CD14-positive monocyte (primary cell): Measurements from ENCODE around the gene BCL10. TPM values are rescaled to one million over a fixed set of nuclear protein-coding genes. Genes with fewer than 3 reads are reported as not detected.

Experiments
- DNase-seq, 3 donors: peaks; one replicate each; pipeline ENCODE4 v3.0.0-alpha.2; 2011 to 2022
- H2AFZ ChIP-seq: 2 replicates; pipeline ENCODE4 v1.6.0; 2012; ENCODE audit warnings: mild to moderate bottlenecking, low read depth, low read length, inconsistent platforms; ENCODE audit not compliant: insufficient read depth, poor library complexity, severe bottlenecking
- H3K27ac ChIP-seq, 2 donors: 1 replicate in 1 of 2; 2 replicates in 1 of 2; pipeline ENCODE4 v1.5.1; 2012 to 2013; ENCODE audit warnings: low read length in 2 of 2, control low read depth in 1 of 2, inconsistent platforms in 1 of 2, low read depth in 1 of 2, mild to moderate bottlenecking in 1 of 2
- H3K27me3 ChIP-seq, 2 donors: one replicate each; pipeline versions ENCODE4 v1.6.0 to v1.6.1; 2011 to 2013; ENCODE audit warnings: low read length in 2 of 2; ENCODE audit not compliant: control insufficient read depth in 2 of 2, insufficient read depth in 2 of 2
- H3K36me3 ChIP-seq, 2 donors: replicated peaks in 1 of 2; 1 replicate in 1 of 2; 2 replicates in 1 of 2; pipeline versions ENCODE4 v1.5.1 to v1.6.1; 2012 to 2013; ENCODE audit warnings: low read length in 2 of 2, control low read depth in 1 of 2, inconsistent platforms in 1 of 2, mild to moderate bottlenecking in 1 of 2; ENCODE audit not compliant: insufficient read depth in 2 of 2, control insufficient read depth in 1 of 2
- H3K4me1 ChIP-seq, 2 donors: 1 replicate in 1 of 2; 2 replicates in 1 of 2; pipeline versions ENCODE4 v1.5.1 to v1.6.1; 2012 to 2013; ENCODE audit warnings: low read length in 2 of 2, control low read depth in 1 of 2, inconsistent platforms in 1 of 2, mild to moderate bottlenecking in 1 of 2, moderate library complexity in 1 of 2; ENCODE audit not compliant: insufficient read depth in 2 of 2, control insufficient read depth in 1 of 2
- H3K4me2 ChIP-seq: replicated peaks from 2 replicates; pipeline ENCODE3; 2012; ENCODE audit warnings: low read length, moderate library complexity, mild to moderate bottlenecking; ENCODE audit not compliant: poor library complexity, severe bottlenecking; ENCODE audit errors: extremely low read depth
- H3K4me3 ChIP-seq, 3 experiments: fragments of 200-600 bp in 1 of 3; sonication (generic) in 1 of 3; replicated peaks in 1 of 3; 1 replicate in 2 of 3; 2 replicates in 1 of 3; pipeline ENCODE4 v1.5.1; 2011 to 2013; ENCODE audit warnings: low read length in 3 of 3, mild to moderate bottlenecking in 3 of 3, control low read depth in 2 of 3, low read depth in 2 of 3, inconsistent platforms in 1 of 3, moderate library complexity in 1 of 3
- H3K79me2 ChIP-seq: 2 replicates; pipeline ENCODE4 v1.6.0; 2012; ENCODE audit warnings: mild to moderate bottlenecking, control low read depth, inconsistent platforms, low read length, moderate library complexity; ENCODE audit not compliant: insufficient read depth
- H3K9ac ChIP-seq: 2 replicates; pipeline ENCODE4 v1.6.0; 2017; ENCODE audit warnings: low read length, mild to moderate bottlenecking; ENCODE audit not compliant: insufficient read depth, poor library complexity, severe bottlenecking
- H3K9me3 ChIP-seq, 2 donors: replicated peaks in 1 of 2; 1 replicate in 1 of 2; 2 replicates in 1 of 2; pipeline versions ENCODE4 v1.5.1 to v1.6.1; 2012 to 2013; ENCODE audit warnings: low read length in 2 of 2, control low read depth in 1 of 2; ENCODE audit not compliant: control insufficient read depth in 1 of 2, insufficient read depth in 1 of 2
- H4K20me1 ChIP-seq: 2 replicates; pipeline ENCODE4 v1.6.0; 2012; ENCODE audit warnings: mild to moderate bottlenecking, low read length, control low read depth, moderate library complexity; ENCODE audit not compliant: insufficient read depth
- H3K27ac Mint-ChIP-seq, 7 donors: one replicate each; pipeline ENCODE4 v1.8.0; 2020; ENCODE audit warnings: mild to moderate bottlenecking in 7 of 7, mixed read lengths in 7 of 7, moderate library complexity in 6 of 7, inconsistent platforms in 2 of 7
- H3K27me3 Mint-ChIP-seq, 3 donors: one replicate each; pipeline ENCODE4 v1.8.0; 2021 to 2022; ENCODE audit warnings: low read depth in 3 of 3, mild to moderate bottlenecking in 3 of 3, mixed read lengths in 3 of 3, moderate library complexity in 3 of 3, inconsistent platforms in 1 of 3
- H3K36me3 Mint-ChIP-seq, 2 donors: one replicate each; pipeline ENCODE4 v1.8.0; 2020; ENCODE audit warnings: mixed read lengths in 2 of 2, inconsistent platforms in 1 of 2, mild to moderate bottlenecking in 1 of 2
- H3K4me1 Mint-ChIP-seq: one replicate; pipeline ENCODE4 v1.8.0; 2020; ENCODE audit warnings: mild to moderate bottlenecking, mixed read lengths
- H3K4me3 Mint-ChIP-seq, 2 donors: one replicate each; pipeline ENCODE4 v1.8.0; 2020; ENCODE audit warnings: mild to moderate bottlenecking in 2 of 2, mixed read lengths in 2 of 2, moderate library complexity in 1 of 2
- H3K9me3 Mint-ChIP-seq, 7 donors: one replicate each; pipeline ENCODE4 v1.8.0; 2020 to 2022; ENCODE audit warnings: mixed read lengths in 7 of 7, mild to moderate bottlenecking in 6 of 7, moderate library complexity in 6 of 7, inconsistent platforms in 2 of 7
- CTCF ChIP-seq: fragments of 200-600 bp; IDR thresholded peaks from one replicate; pipeline ENCODE4 v1.8.0; 2022; ENCODE audit warnings: antibody characterized with exemption, mild to moderate bottlenecking
- WGBS: methylation state at CpG from one replicate; pipeline ENCODE4 v1.1.5; 2013; ENCODE audit warnings: missing lambda C conversion rate; ENCODE audit not compliant: insufficient coverage; 5-methylcytosine and 5-hydroxymethylcytosine counted together
- intact Hi-C, 2 donors: fragments of 100-400 bp; cut with micrococcal nuclease; formaldehyde crosslinking; loops; one replicate each; pipeline versions ENCODE4 v1.15.0 to v1.15.1; 2023
- polyA plus RNA-seq, 3 donors: library from polyadenylated mRNA; depleted of rRNA in 1 of 3; unstranded in 2 of 3; stranded (reverse) in 1 of 3; fragments of 300-500 nt in 2 of 3; fragments of >200 nt in 1 of 3; fragmentation: Illumina TruSeq in 2 of 3; gene quantifications; 1 replicate in 2 of 3; 2 replicates in 1 of 3; pipeline ENCODE4 v1.2.3, GENCODE V29; 2012 to 2021

BCL10 gene
- polyA plus RNA-seq, 3 donors: 22.7 to 27.9 (median 26.9) TPM

- Histone ChIP-seq H2AFZ (no peak overlapping the region), H3K9me3 (no peaks in the 10 kb centered on the region), H4K20me1 (no peaks in the 10 kb centered on the region), H3K4me2 (no peak overlapping the region), H3K27ac (no peak overlapping the region), H3K36me3 (no peaks in the 10 kb centered on the region), H3K27me3 (no peaks in the 10 kb centered on the region), H3K9ac (no peak overlapping the region), H3K79me2 (no peaks in the 10 kb centered on the region), H3K4me3 (no peak overlapping the region), H3K4me1 (no peaks in the 10 kb centered on the region)
- H3K4me1 Mint-ChIP-seq: no peaks in the 10 kb centered on the region
- no peak for DNase-seq
- H3K36me3 Mint-ChIP-seq: no peaks in the 10 kb centered on the region
- H3K4me3 Mint-ChIP-seq: no peak overlapping the region
- no peak overlapping the region for H3K27ac Mint-ChIP-seq
- WGBS: no CpG with 5 or more reads among the region's 5 CpGs
- H3K27me3 Mint-ChIP-seq: peaks cover 0 to 5% (median 2%) of the 10 kb centered on the region in 3 donors
- no peak for TF ChIP-seq CTCF
- H3K9me3 Mint-ChIP-seq: peaks cover 0 to 2% (median 0%) of the 10 kb centered on the region in 7 donors
- intact Hi-C loops: no loop called here
Measured at GRCh38 chr1:85225624-85226380, 50.6 kb downstream of the BCL10 start.

DNA sequence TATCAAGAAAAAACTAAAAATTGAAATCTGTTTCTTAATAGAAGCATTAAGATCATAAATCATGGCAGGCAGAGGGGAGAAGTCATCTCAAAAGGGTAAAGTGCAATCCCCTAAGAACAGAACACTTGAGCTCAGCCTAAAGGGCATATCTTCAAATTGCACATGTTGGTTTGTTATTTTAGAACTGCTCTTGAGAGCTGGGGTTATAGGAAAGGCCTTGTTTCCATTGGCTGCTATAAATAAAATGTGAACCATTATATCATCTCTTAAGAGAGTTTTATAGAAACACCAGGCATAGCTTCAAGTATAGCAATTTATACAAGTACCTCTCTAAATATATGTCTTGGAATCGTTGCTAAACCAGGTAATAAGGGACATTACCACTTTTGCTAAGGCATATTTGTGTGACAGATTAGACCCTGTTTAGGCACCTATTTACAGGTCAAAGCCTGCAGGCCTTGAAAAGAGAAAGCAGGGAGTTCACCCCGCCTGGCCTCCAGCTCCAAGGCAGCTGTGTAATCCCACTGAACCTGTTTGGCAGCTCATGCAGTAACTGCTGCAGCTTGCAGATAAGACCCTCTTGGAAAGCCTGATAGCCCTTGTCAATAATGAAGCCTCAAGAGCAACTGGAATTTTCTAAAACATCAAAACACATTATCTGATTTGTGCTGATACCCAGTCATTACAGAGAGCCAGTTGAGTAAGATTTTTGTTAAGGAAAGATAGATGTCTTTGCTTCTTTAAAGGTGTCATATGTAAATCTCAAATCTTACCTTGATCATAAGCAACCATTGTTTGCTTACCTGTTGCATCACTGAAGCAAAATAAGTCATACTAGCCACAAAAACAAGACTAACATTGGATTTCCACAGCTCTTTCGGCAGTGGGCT, 51.5 kb downstream of the BCL10 start:
- Mint-ChIP-seq H3K36me3 (no peaks in the 10 kb centered on the region), H3K27me3 (peaks cover 0 to 5% (median 2%) of the 10 kb centered on the region in 3 donors), H3K4me3 (no peak overlapping the region), H3K27ac (no peak overlapping the region), H3K4me1 (no peaks in the 10 kb centered on the region), H3K9me3 (peaks cover 0 to 2% (median 0%) of the 10 kb centered on the region in 7 donors)
- no peaks in the 10 kb centered on the region for H3K27me3 ChIP-seq
- H3K27ac ChIP-seq: no peak overlapping the region
- H3K4me3 ChIP-seq: no peak overlapping the region
- WGBS: 88% methylated on average over 1 of the region's 3 CpGs
- no peaks in the 10 kb centered on the region for H3K4me1 ChIP-seq
- no peak for DNase-seq
- intact Hi-C loops: no loop called here
- H2AFZ ChIP-seq: no peak overlapping the region
- H4K20me1 ChIP-seq: no peaks in the 10 kb centered on the region
- H3K9me3 ChIP-seq: no peaks in the 10 kb centered on the region
- TF ChIP-seq CTCF: no peak
- H3K36me3 ChIP-seq: no peaks in the 10 kb centered on the region
- no peaks in the 10 kb centered on the region for H3K79me2 ChIP-seq
- H3K9ac ChIP-seq: no peak overlapping the region
- H3K4me2 ChIP-seq: no peak overlapping the region
